HG03045 (cell line): ENCODE measurements around the gene ZNF416.
A peak's percentile ranks its signal among the peaks of the same experiment; 100 is the strongest.

Experiments used
- ATAC-seq: cut with Tn5 transposase; IDR thresholded peaks from one replicate; pipeline ENCODE4 v1.9.1; 2021; ENCODE audit warnings: mild to moderate bottlenecking, moderate library complexity; ENCODE audit not compliant: unreplicated experiment

The ZNF416 gene

GRCh38 chr19:57559404-57560025 lies 19.2 kb downstream of the ZNF416 start, which contains the start of gene ZNF550:
ZNF550 (minus strand) TSS chr19:57559863; CDS start chr19:57559682, 181 bp downstream.
- ATAC-seq = peak; percentile 91

DNA sequence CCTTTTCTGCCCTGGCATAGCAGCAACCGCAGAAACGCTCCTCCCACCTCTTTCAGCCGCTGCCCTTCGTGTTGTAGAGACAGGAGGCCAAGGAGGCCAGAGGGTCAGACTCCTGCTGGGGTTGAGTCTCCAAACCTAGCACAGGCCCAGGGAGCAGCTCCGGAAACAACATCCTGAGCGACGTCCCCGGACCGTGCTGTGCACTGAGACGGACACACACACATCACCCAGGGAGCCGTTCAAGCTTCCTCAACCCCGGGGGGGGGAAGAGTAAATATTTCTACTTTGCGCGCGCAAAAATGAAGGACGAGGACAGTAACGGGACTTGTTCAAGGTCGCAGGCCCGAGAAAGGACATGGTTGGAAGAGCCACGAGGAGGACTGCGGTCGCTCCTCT lies 19.7 kb downstream of the ZNF416 start:
- ATAC-seq = no peak

- ATAC-seq = no peak
Measured at GRCh38 chr19:57558525-57558924, 20.2 kb downstream of the ZNF416 start.

DNA sequence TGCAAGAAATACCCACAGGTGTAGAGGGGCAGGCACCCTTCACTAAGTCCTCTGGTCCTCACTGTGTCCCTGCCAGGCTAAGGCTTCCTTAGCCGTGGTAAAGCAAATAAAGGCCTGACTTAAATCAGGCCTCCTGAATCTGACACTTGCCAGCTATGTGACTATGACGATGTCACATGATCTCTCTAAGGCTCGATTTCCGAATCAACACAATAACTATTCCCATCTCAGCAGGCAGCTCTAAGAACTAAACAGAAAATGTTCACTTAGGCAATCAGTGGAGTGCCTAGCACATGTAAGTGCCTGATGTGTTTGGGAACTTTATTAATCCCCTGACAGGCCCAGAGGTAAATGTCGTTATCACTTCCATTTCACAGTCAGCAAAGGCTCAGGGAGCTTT lies 21.1 kb downstream of the ZNF416 start:
- ATAC-seq = no peak

DNA sequence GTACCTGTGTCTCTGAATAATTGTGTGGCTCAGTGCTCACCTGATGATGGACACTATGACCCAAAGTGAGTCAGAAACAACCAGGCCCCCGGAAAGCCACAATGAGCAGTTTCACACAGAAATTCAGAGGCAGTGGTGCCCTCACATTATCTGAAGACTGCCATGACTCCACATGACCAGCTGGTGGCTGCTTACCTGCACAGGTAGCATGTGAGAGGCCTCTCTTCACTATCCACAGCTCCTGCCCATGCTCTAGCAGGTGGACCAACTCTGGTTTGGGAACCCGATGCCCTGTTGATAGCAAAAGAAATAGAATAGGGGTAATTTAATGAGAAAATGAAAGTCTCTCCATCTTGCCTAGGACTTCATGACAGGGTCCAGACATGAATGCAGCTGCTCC lies 26.3 kb downstream of the ZNF416 start:
- ATAC-seq = no peak

GRCh38 chr19:57546513-57546912 lies 32.2 kb downstream of the ZNF416 start:
- ATAC-seq = no peak

- no peak for ATAC-seq
Measured at GRCh38 chr19:57537953-57538547, 40.7 kb downstream of the ZNF416 start.

GRCh38 chr19:57527136-57527881 lies 51.4 kb downstream of the ZNF416 start, which contains the start of gene ZNF549:
ZNF549 (plus strand) TSS chr19:57527356; CDS start chr19:57527574, 218 bp downstream.
- ATAC-seq = peak; percentile 98
